ENCODE measurements around the gene ZNF106. TPM values are rescaled to one million over a fixed set of nuclear protein-coding genes. Genes with fewer than 3 reads are reported as not detected.

ZNF106 gene
- total RNA-seq, 1 experiment from 2014 or later = 28.5 TPM

- BruUV-seq (replicated peaks) = no TSS peak
- TF ChIP-seq MAX (IDR thresholded peaks at IDR 0.05) (no peak), YY1 (IDR thresholded peaks at IDR 0.05; ENCODE audit: extremely low read depth, insufficient replicate concordance, low read depth, low read length) (no peak)
- ChIA-PET RAD21 (ENCODE audit: low non-redundant PET in 1 of 2, low total read pairs in 2 of 2, uncharacterized antibody in 2 of 2, unreplicated experiment in 2 of 2) (no interaction called here), CTCF (no interaction called here), POLR2A (no interaction called here)
- H3K4me1 ChIP-seq (ENCODE audit: control insufficient read depth in 1 of 2, insufficient read depth in 2 of 2, low read length in 2 of 2) = no peaks in the 10 kb centered on the region
- H3K9me2 ChIP-seq (ENCODE audit: insufficient read depth) = no peaks in the 10 kb centered on the region
- no peak for ATAC-seq
- no peaks in the 10 kb centered on the region for H4K20me1 ChIP-seq (ENCODE audit: insufficient read depth)
- H3K4me3 ChIP-seq (replicated peaks in 1 of 2; ENCODE audit: low read depth in 1 of 2, low read length in 2 of 2) = no peak overlapping the region
- H3K27ac ChIP-seq (ENCODE audit: low read depth, low read length) = no peak overlapping the region
- H3K27me3 ChIP-seq (ENCODE audit: insufficient read depth, low read length) = no peaks in the 10 kb centered on the region
- no peak for DNase-seq (ENCODE audit: low read depth, low spot score)
- H3K9ac ChIP-seq (ENCODE audit: low read length) = no peak overlapping the region
- no peaks in the 10 kb centered on the region for H3K9me3 ChIP-seq (ENCODE audit: control insufficient read depth in 1 of 2, insufficient read depth in 1 of 2, low read depth in 1 of 2, low read length in 2 of 2)
- intact Hi-C loops (cut with micrococcal nuclease) = no loop called here
- H3K79me2 ChIP-seq (ENCODE audit: insufficient read depth, low read length) = no peaks in the 10 kb centered on the region; the same call in 1 of the 2 replicates
- H2AFZ ChIP-seq (ENCODE audit: low read depth, low read length, poor library complexity, severe bottlenecking) = no peak overlapping the region
- H3K4me2 ChIP-seq (ENCODE audit: low read length) = no peak overlapping the region
- H3K36me3 ChIP-seq (ENCODE audit: control insufficient read depth in 1 of 2, insufficient read depth in 2 of 2, low read length in 2 of 2) = peaks cover 0 to 2% of the 10 kb centered on the region in 2 experiments; a peak in 2 of 4 replicates
Measured at GRCh38 chr15:42465520-42466259, 25.3 kb downstream of the ZNF106 start.

GRCh38 chr15:42461261-42461660 lies 29.7 kb downstream of the ZNF106 start:
- no peak overlapping the region for H2AFZ ChIP-seq (ENCODE audit: low read depth, low read length, poor library complexity, severe bottlenecking)
- ChIA-PET CTCF (no interaction called here), RAD21 (ENCODE audit: low non-redundant PET in 1 of 2, low total read pairs in 2 of 2, uncharacterized antibody in 2 of 2, unreplicated experiment in 2 of 2) (no interaction called here), POLR2A (no interaction called here)
- H4K20me1 ChIP-seq (ENCODE audit: insufficient read depth) = no peaks in the 10 kb centered on the region
- H3K9me2 ChIP-seq (ENCODE audit: insufficient read depth) = no peaks in the 10 kb centered on the region
- ATAC-seq = no peak
- H3K9me3 ChIP-seq (ENCODE audit: control insufficient read depth in 1 of 2, insufficient read depth in 1 of 2, low read depth in 1 of 2, low read length in 2 of 2) = no peaks in the 10 kb centered on the region
- no peaks in the 10 kb centered on the region for H3K27me3 ChIP-seq (ENCODE audit: insufficient read depth, low read length)
- no peak overlapping the region for H3K9ac ChIP-seq (ENCODE audit: low read length)
- H3K79me2 ChIP-seq (ENCODE audit: insufficient read depth, low read length) = no peaks in the 10 kb centered on the region; the same call in 1 of the 2 replicates
- intact Hi-C loops (cut with micrococcal nuclease) = no loop called here
- no peak overlapping the region for H3K4me3 ChIP-seq (replicated peaks in 1 of 2; ENCODE audit: low read depth in 1 of 2, low read length in 2 of 2)
- no TSS peak for BruUV-seq (replicated peaks)
- TF ChIP-seq YY1 (IDR thresholded peaks at IDR 0.05; ENCODE audit: extremely low read depth, insufficient replicate concordance, low read depth, low read length) (no peak), EZH2phosphoT487 (IDR thresholded peaks at IDR 0.05; ENCODE audit: borderline replicate concordance) (no peak), CBX3 (IDR thresholded peaks at IDR 0.05; ENCODE audit: low read depth) (no peak), ZFX (IDR thresholded peaks at IDR 0.05) (no peak), POLR2A (IDR thresholded peaks at IDR 0.05; ENCODE audit: borderline replicate concordance, extremely low read depth, insufficient read depth, insufficient read length) (no peak), ZBTB33 (IDR thresholded peaks at IDR 0.05; ENCODE audit: extremely low read depth, insufficient replicate concordance, low read length) (no peak), EZH2 (IDR thresholded peaks at IDR 0.05) (no peak), CEBPB (IDR thresholded peaks at IDR 0.05; ENCODE audit: low read depth) (no peak), RAD21 (IDR thresholded peaks at IDR 0.05; ENCODE audit: low read depth) (no peak), JUND (IDR thresholded peaks at IDR 0.05) (no peak)
- H3K36me3 ChIP-seq (ENCODE audit: control insufficient read depth in 1 of 2, insufficient read depth in 2 of 2, low read length in 2 of 2) = no peaks in the 10 kb centered on the region; a peak in 2 of 4 replicates
- no peaks in the 10 kb centered on the region for H3K4me1 ChIP-seq (ENCODE audit: control insufficient read depth in 1 of 2, insufficient read depth in 2 of 2, low read length in 2 of 2)
- DNase-seq (ENCODE audit: low read depth, low spot score) = no peak
- H3K4me2 ChIP-seq (ENCODE audit: low read length) = no peak overlapping the region
- H3K27ac ChIP-seq (ENCODE audit: low read depth, low read length) = no peak overlapping the region
